DMS79 treated with DMSO at 0.1 percent for 48 hours (cell line): ENCODE measurements around the gene TECPR1.

ENCODE experiments used
- DNase-seq: peaks from one replicate; lab custom pipeline; 2025; lab: John Stamatoyannopoulos, UW

Gene TECPR1

GRCh38 chr7:98189559-98189958, 62.5 kb downstream of the TECPR1 start:
- DNase-seq: no peak

- no peak for DNase-seq
Observed at GRCh38 chr7:98187138-98187502, 64.9 kb downstream of the TECPR1 start.

- no peak for DNase-seq
Observed at GRCh38 chr7:98186452-98187137, 65.4 kb downstream of the TECPR1 start.

- DNase-seq: no peak
Observed at GRCh38 chr7:98185101-98185500, 66.9 kb downstream of the TECPR1 start.

- no peak for DNase-seq
Observed at GRCh38 chr7:98180751-98181150, 71.3 kb downstream of the TECPR1 start.

GRCh38 chr7:98178762-98179490, 73.1 kb downstream of the TECPR1 start:
- DNase-seq: no peak

GRCh38 chr7:98178321-98178720, 73.7 kb downstream of the TECPR1 start:
- DNase-seq: peak; percentile 28

- no peak for DNase-seq
Observed at GRCh38 chr7:98177553-98177952, 74.5 kb downstream of the TECPR1 start.

GRCh38 chr7:98175260-98175940, 76.6 kb downstream of the TECPR1 start:
- no peak for DNase-seq

GRCh38 chr7:98174334-98175259, 77.4 kb downstream of the TECPR1 start:
- DNase-seq: no peak

GRCh38 chr7:98171449-98171848, 80.6 kb downstream of the TECPR1 start:
- DNase-seq: no peak

GRCh38 chr7:98170966-98171365, 81.1 kb downstream of the TECPR1 start:
- DNase-seq: no peak

- DNase-seq: no peak
Observed at GRCh38 chr7:98168904-98169621, 83.0 kb downstream of the TECPR1 start.

- DNase-seq: peak; percentile 61
Observed at GRCh38 chr7:98168181-98168903, 83.7 kb downstream of the TECPR1 start.

GRCh38 chr7:98167653-98168052, 84.4 kb downstream of the TECPR1 start:
- no peak for DNase-seq

GRCh38 chr7:98166668-98166970, 85.4 kb downstream of the TECPR1 start:
- DNase-seq: no peak

- DNase-seq: no peak
Observed at GRCh38 chr7:98165827-98166667, 86.0 kb downstream of the TECPR1 start.
